Dendritic cell treated with granulocyte-macrophage colony-stimulating factor and Interleukin-4, amounts not matched to agents 40 ng/mL and 50 ng/mL, for 4 days (primary cell): ENCODE data around the gene ACLY.

Source experiments
- H3K27ac Mint-ChIP-seq: one replicate; pipeline ENCODE4 v1.8.0; 2022; ENCODE audit warnings: mild to moderate bottlenecking, mixed read lengths
- H3K27me3 Mint-ChIP-seq: one replicate; pipeline ENCODE4 v1.8.0; 2022; ENCODE audit warnings: mild to moderate bottlenecking, mixed read lengths
- H3K36me3 Mint-ChIP-seq: one replicate; pipeline ENCODE4 v1.8.0; 2022; ENCODE audit warnings: low read depth, mixed read lengths
- H3K4me1 Mint-ChIP-seq: one replicate; pipeline ENCODE4 v1.8.0; 2022; ENCODE audit warnings: low read depth, mixed read lengths
- H3K4me3 Mint-ChIP-seq: one replicate; pipeline ENCODE4 v1.8.0; 2022; ENCODE audit warnings: mild to moderate bottlenecking, moderate library complexity, mixed read lengths
- H3K9me3 Mint-ChIP-seq: one replicate; pipeline ENCODE4 v1.8.0; 2022; ENCODE audit warnings: mixed read lengths
- intact Hi-C: fragments of 100-400 bp; cut with micrococcal nuclease; formaldehyde crosslinking; loops from one replicate; pipeline ENCODE4 v1.15.0; 2022

ACLY gene

GRCh38 chr17:41910701-41911391 is 7.9 kb downstream of the ACLY start:
- H3K27ac Mint-ChIP-seq = no peak overlapping the region
- no peaks in the 10 kb centered on the region for H3K27me3 Mint-ChIP-seq
- intact Hi-C loops = no loop called here
- H3K4me1 Mint-ChIP-seq = peaks cover 25% of the 10 kb centered on the region
- H3K9me3 Mint-ChIP-seq = no peaks in the 10 kb centered on the region
- H3K36me3 Mint-ChIP-seq = peaks cover 100% of the 10 kb centered on the region
- no peak overlapping the region for H3K4me3 Mint-ChIP-seq

DNA sequence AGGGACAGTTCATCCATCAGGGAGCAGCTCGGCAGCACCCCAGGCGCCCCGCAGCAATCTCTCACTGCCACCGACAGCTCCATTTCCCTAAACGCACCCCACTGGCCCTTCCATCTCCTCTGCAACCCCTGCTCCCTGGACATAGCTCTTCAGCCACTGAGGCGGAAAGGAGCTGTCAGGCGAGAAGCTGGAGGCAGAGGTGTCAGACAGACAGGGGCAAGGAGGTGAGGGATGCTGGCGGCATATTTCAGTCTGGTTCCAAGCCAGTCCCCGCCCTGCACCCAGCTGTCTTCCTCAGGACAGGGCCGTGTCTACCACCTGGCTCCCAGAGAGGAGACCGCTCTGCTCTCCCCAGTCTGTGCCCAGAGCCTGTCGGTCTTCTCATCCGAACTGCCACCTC is 9.7 kb downstream of the ACLY start:
- peaks cover 100% of the 10 kb centered on the region for H3K36me3 Mint-ChIP-seq
- H3K27me3 Mint-ChIP-seq = no peaks in the 10 kb centered on the region

GRCh38 chr17:41907633-41908539 is 10.9 kb downstream of the ACLY start:
- Mint-ChIP-seq H3K4me3 (no peak overlapping the region), H3K36me3 (peaks cover 100% of the 10 kb centered on the region), H3K9me3 (no peaks in the 10 kb centered on the region), H3K27me3 (no peaks in the 10 kb centered on the region), H3K27ac (no peak overlapping the region), H3K4me1 (no peaks in the 10 kb centered on the region)
- intact Hi-C loops = no loop called here

More for the DNA sequence above, 9.7 kb downstream of the ACLY start:
- H3K4me1 Mint-ChIP-seq = peaks cover 7% of the 10 kb centered on the region
- no peak overlapping the region for H3K4me3 Mint-ChIP-seq
- intact Hi-C loops = no loop called here
- no peak overlapping the region for H3K27ac Mint-ChIP-seq
- no peaks in the 10 kb centered on the region for H3K9me3 Mint-ChIP-seq

DNA sequence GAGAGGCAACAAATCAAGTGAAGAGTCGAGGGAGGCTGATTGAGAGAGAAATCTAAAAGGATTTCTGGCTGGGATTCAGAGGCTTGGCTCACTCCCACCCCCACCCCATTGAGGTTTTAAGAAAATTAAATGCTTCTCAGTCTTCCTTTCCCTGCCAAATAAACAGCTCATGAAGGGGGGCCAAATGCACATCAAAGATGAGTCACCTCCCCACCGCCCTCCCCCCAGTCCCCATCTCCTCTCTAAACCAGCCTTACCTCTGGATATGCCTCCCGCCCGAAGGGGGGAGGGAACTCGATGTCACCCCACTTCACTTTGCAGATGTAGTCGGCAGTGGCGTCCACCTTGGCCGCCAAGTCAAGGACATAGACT is 11.6 kb downstream of the ACLY start:
- no peak overlapping the region for H3K4me3 Mint-ChIP-seq
- intact Hi-C loops = no loop called here
- H3K9me3 Mint-ChIP-seq = no peaks in the 10 kb centered on the region
- H3K36me3 Mint-ChIP-seq = peaks cover 100% of the 10 kb centered on the region
- H3K4me1 Mint-ChIP-seq = no peaks in the 10 kb centered on the region
- H3K27me3 Mint-ChIP-seq = no peaks in the 10 kb centered on the region
- H3K27ac Mint-ChIP-seq = no peak overlapping the region

- no peak overlapping the region for H3K27ac Mint-ChIP-seq
Observed at GRCh38 chr17:41906465-41907184, 12.1 kb downstream of the ACLY start.

GRCh38 chr17:41905172-41905571 is 13.6 kb downstream of the ACLY start:
- no peaks in the 10 kb centered on the region for H3K27me3 Mint-ChIP-seq
- H3K36me3 Mint-ChIP-seq = peaks cover 100% of the 10 kb centered on the region
- no peaks in the 10 kb centered on the region for H3K9me3 Mint-ChIP-seq
- intact Hi-C loops = no loop called here
- no peaks in the 10 kb centered on the region for H3K4me1 Mint-ChIP-seq
- H3K27ac Mint-ChIP-seq = no peak overlapping the region
- no peak overlapping the region for H3K4me3 Mint-ChIP-seq

More at GRCh38 chr17:41906465-41907184, 12.1 kb downstream of the ACLY start:
- Mint-ChIP-seq H3K4me3 (no peak overlapping the region), H3K27me3 (no peaks in the 10 kb centered on the region), H3K36me3 (peaks cover 100% of the 10 kb centered on the region), H3K9me3 (no peaks in the 10 kb centered on the region), H3K4me1 (no peaks in the 10 kb centered on the region)
- intact Hi-C loops = no loop called here

- Mint-ChIP-seq H3K27me3 (no peaks in the 10 kb centered on the region), H3K4me1 (no peaks in the 10 kb centered on the region), H3K27ac (no peak overlapping the region), H3K36me3 (peaks cover 100% of the 10 kb centered on the region), H3K4me3 (no peak overlapping the region), H3K9me3 (no peaks in the 10 kb centered on the region)
- intact Hi-C loops = no loop called here
Observed at GRCh38 chr17:41904242-41904841, 14.4 kb downstream of the ACLY start.

DNA sequence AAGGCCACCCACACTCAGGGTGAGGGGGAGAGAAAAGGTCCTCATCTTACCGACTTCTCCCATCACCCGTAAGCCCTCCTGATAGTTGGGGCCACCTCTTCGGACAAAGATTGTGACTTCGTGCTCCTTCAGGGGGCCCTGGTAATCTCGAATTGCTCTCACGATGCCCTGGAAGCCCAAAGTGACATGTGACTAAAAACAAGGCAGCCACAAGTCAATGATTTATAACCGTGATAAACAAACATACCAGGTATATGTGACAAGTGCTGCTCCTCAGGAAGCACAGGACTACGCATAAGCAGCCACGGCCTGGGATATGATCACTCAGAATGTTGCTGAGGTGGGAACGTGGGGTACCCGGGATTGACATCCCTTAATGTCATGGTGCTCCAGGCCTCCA is 17.1 kb downstream of the ACLY start:
- H3K36me3 Mint-ChIP-seq = peaks cover 100% of the 10 kb centered on the region

GRCh38 chr17:41896726-41897125 is 22.0 kb downstream of the ACLY start:
- intact Hi-C loops = no loop called here
- Mint-ChIP-seq H3K27ac (no peak overlapping the region), H3K4me1 (no peaks in the 10 kb centered on the region), H3K27me3 (no peaks in the 10 kb centered on the region), H3K9me3 (no peaks in the 10 kb centered on the region), H3K4me3 (no peak overlapping the region), H3K36me3 (peaks cover 100% of the 10 kb centered on the region)

More for the DNA sequence above, 17.1 kb downstream of the ACLY start:
- H3K9me3 Mint-ChIP-seq = no peaks in the 10 kb centered on the region
- H3K4me1 Mint-ChIP-seq = no peaks in the 10 kb centered on the region
- no peak overlapping the region for H3K4me3 Mint-ChIP-seq
- intact Hi-C loops = no loop called here
- H3K27ac Mint-ChIP-seq = no peak overlapping the region
- no peaks in the 10 kb centered on the region for H3K27me3 Mint-ChIP-seq

- Mint-ChIP-seq H3K27me3 (no peaks in the 10 kb centered on the region), H3K4me3 (no peak overlapping the region), H3K36me3 (peaks cover 98% of the 10 kb centered on the region), H3K4me1 (no peaks in the 10 kb centered on the region), H3K27ac (no peak overlapping the region), H3K9me3 (no peaks in the 10 kb centered on the region)
- intact Hi-C loops = no loop called here
Observed at GRCh38 chr17:41895617-41896016, 23.1 kb downstream of the ACLY start.

DNA sequence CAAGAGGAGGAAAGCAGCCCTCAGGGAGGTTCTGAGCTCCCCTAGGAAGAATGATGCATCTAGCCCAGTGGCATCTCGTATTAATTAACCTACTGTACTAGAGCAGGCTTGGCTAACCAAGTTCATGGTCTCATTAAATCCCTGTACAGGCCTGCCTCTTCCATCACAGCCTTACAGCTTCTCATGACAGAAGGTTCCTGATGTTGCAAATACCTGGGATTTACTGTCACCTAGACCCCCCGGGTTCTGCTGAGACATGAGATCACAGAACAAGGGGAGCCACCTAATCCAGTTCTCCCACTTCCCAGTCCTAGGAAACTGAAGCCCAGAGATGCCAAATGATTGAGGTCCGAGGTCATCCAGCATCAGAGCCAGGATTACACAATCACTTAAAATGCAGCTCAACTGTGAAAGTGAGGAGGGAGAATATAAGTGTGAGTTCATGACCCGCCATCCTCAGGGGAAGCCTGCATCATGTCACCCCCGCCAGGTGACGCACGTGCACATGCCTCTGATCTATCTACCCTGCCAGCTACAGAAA is 23.9 kb downstream of the ACLY start:
- Mint-ChIP-seq H3K27ac (no peak overlapping the region), H3K27me3 (no peaks in the 10 kb centered on the region), H3K4me3 (no peak overlapping the region), H3K4me1 (no peaks in the 10 kb centered on the region), H3K36me3 (peaks cover 97% of the 10 kb centered on the region), H3K9me3 (no peaks in the 10 kb centered on the region)
- intact Hi-C loops = no loop called here

DNA sequence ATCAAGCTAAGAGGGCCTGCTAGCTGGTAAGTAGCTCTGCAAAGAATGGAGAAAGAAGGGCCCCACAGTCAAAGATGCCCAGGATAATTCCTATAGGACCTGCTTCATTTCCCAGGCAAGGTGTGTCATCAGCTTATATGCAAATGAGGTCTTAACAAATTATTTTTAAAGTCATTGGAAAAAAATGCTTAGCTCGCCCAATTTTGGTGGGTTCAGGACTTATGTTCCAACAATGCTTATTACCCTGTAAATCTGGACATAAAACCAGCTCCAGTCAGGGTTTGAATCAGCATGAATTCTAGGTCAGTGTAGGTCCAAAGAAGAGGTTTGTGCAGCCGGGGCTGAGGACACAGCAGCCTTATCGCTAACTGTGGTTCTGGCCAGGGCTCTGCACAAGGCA is 25.4 kb downstream of the ACLY start:
- no peaks in the 10 kb centered on the region for H3K27me3 Mint-ChIP-seq
- intact Hi-C loops = no loop called here
- no peaks in the 10 kb centered on the region for H3K9me3 Mint-ChIP-seq
- H3K36me3 Mint-ChIP-seq = peaks cover 91% of the 10 kb centered on the region
- H3K27ac Mint-ChIP-seq = no peak overlapping the region
- no peak overlapping the region for H3K4me3 Mint-ChIP-seq
- H3K4me1 Mint-ChIP-seq = peaks cover 6% of the 10 kb centered on the region

DNA sequence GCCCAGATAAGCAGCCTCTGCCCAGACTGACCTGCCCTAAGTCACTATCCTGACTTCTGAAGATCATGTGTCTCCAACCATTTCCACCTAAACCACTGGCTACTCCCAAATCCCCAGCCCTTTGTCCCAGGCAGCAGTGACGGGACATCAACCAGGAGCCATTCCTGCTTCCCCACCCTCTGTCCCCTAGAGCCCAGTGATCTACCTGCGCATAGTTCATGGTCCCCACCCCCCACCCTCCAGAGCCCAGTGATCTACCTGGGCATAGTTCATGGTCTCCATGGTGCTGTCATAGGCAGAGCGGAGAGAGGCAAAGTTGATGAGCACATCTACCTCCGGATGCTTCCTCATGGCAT is 26.8 kb downstream of the ACLY start:
- Mint-ChIP-seq H3K36me3 (peaks cover 91% of the 10 kb centered on the region), H3K4me1 (peaks cover 12% of the 10 kb centered on the region), H3K9me3 (no peaks in the 10 kb centered on the region), H3K27ac (no peak overlapping the region), H3K27me3 (no peaks in the 10 kb centered on the region), H3K4me3 (no peak overlapping the region)
- intact Hi-C loops = no loop called here
